Measurements from ENCODE around the gene NBPF9. TPM values are rescaled to one million over a fixed set of nuclear protein-coding genes. Genes with fewer than 3 reads are reported as not detected.
"Not testable (repeated sequence)": the region's sequence is repeated elsewhere in the genome, so short reads cannot be mapped to it uniquely, and the experiment has no call there.

The NBPF9 gene
- polyA plus RNA-seq, 1 donor = 26.7 TPM

DNA sequence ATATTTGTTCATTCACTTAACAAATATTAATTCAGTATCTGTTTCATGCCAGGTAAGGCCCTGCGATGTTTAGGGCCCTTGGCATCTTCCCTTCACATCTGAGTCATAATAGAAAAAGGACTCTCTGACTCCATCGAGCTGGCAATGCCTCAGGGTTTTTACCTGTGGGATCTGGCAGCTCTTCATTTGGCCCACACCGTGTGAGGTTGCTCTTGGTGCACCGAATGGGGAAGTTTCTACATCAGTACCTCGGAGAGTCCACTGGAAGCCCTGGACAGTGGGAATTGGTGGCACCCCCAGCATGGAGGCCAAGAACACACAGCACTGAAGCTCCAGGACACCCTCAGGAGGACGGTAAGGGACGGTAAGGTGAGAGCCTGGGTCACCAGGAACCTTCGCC is 5.1 kb downstream of the NBPF9 start:
- H3K27me3 ChIP-seq (ENCODE audit: control insufficient read depth, insufficient read depth, low read length); H3K4me1 ChIP-seq (ENCODE audit: control insufficient read depth, insufficient read depth, low read length); H3K27ac ChIP-seq (ENCODE audit: low read length); DNase-seq; H3K9me3 ChIP-seq (ENCODE audit: control insufficient read depth, low read depth, low read length); H3K36me3 ChIP-seq (ENCODE audit: control insufficient read depth, insufficient read depth, low read length); H3K4me3 ChIP-seq (ENCODE audit: low read length): not testable (repeated sequence)
- no CpG with 5 or more reads among the region's 8 CpGs for WGBS (ENCODE audit: insufficient coverage, low lambda C conversion rate)

GRCh38 chr1:149093155-149093554 is 10.2 kb downstream of the NBPF9 start:
- H3K27ac ChIP-seq (ENCODE audit: low read length); H3K36me3 ChIP-seq (ENCODE audit: control insufficient read depth, insufficient read depth, low read length); H3K27me3 ChIP-seq (ENCODE audit: control insufficient read depth, insufficient read depth, low read length); DNase-seq; H3K9me3 ChIP-seq (ENCODE audit: control insufficient read depth, low read depth, low read length); H3K4me1 ChIP-seq (ENCODE audit: control insufficient read depth, insufficient read depth, low read length); H3K4me3 ChIP-seq (ENCODE audit: low read length): not testable (repeated sequence)
- WGBS (ENCODE audit: insufficient coverage, low lambda C conversion rate) = no CpG with 5 or more reads among the region's 6 CpGs

DNA sequence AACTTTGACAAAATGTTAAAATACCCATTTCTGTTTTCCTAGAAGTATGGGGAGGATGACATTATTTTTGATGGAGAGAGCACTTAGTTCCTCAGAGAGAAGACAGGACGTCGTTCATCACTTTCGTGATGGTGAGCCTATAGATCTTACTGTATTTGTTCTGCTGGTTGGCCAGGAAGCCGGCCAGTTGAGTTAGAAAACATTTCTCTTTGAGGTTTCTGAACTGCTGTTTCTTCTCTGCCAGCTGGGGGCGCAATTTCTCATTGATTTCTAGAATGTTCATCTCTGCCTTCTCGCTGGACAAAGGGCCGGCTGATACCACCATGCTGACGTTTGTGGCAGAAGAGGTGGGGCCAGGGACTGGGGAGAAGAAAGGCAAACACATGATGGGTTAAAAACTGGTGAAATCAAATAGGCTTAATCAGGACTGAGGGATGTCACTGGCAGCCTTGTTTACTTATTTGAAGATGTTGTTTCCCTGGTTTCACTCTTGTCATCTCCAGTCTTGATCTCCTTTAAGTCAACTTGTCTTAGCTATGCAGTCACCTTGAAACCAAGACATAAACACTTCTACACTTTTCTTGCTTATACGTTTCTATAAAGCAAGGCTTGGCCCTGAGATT is 27.7 kb downstream of the NBPF9 start:
- H3K4me1 ChIP-seq (ENCODE audit: control insufficient read depth, insufficient read depth, low read length); H3K36me3 ChIP-seq (ENCODE audit: control insufficient read depth, insufficient read depth, low read length); H3K9me3 ChIP-seq (ENCODE audit: control insufficient read depth, low read depth, low read length); H3K4me3 ChIP-seq (ENCODE audit: low read length); H3K27ac ChIP-seq (ENCODE audit: low read length); H3K27me3 ChIP-seq (ENCODE audit: control insufficient read depth, insufficient read depth, low read length); DNase-seq: not testable (repeated sequence)
- no CpG with 5 or more reads among the region's 9 CpGs for WGBS (ENCODE audit: insufficient coverage, low lambda C conversion rate)

DNA sequence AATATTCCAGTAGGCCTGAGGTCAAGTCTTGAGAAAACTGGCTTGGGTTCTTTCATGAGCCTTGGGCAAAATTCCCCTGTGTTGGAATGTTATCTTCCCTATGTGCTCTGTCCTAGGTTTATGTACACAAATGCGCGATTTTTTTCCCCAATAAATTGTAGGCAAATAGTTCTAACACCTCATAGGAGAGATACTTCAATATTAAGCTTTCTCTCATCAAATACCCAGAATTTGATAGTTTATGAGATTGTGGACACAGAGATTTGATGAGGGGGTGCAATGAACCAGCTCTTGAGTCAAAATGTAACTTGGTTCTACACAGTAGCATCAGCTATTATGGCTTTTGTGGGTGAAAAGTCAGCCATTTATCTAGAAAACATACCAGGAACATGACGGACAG is 38.7 kb downstream of the NBPF9 start:
- not testable (repeated sequence) for H3K27me3 ChIP-seq (ENCODE audit: control insufficient read depth, insufficient read depth, low read length); H3K9me3 ChIP-seq (ENCODE audit: control insufficient read depth, low read depth, low read length)

GRCh38 chr1:149043056-149043455 is 60.3 kb downstream of the NBPF9 start:
- no CpG with 5 or more reads among the region's 4 CpGs for WGBS (ENCODE audit: insufficient coverage, low lambda C conversion rate)
- not testable (repeated sequence) for H3K4me1 ChIP-seq (ENCODE audit: control insufficient read depth, insufficient read depth, low read length); H3K4me3 ChIP-seq (ENCODE audit: low read length); DNase-seq; H3K9me3 ChIP-seq (ENCODE audit: control insufficient read depth, low read depth, low read length); H3K36me3 ChIP-seq (ENCODE audit: control insufficient read depth, insufficient read depth, low read length); H3K27me3 ChIP-seq (ENCODE audit: control insufficient read depth, insufficient read depth, low read length); H3K27ac ChIP-seq (ENCODE audit: low read length)

More for the DNA sequence above, 38.7 kb downstream of the NBPF9 start:
- not testable (repeated sequence) for H3K27ac ChIP-seq (ENCODE audit: low read length); H3K36me3 ChIP-seq (ENCODE audit: control insufficient read depth, insufficient read depth, low read length); H3K4me1 ChIP-seq (ENCODE audit: control insufficient read depth, insufficient read depth, low read length); DNase-seq; H3K4me3 ChIP-seq (ENCODE audit: low read length)
- WGBS (ENCODE audit: insufficient coverage, low lambda C conversion rate) = no CpG with 5 or more reads among the region's 3 CpGs

DNA sequence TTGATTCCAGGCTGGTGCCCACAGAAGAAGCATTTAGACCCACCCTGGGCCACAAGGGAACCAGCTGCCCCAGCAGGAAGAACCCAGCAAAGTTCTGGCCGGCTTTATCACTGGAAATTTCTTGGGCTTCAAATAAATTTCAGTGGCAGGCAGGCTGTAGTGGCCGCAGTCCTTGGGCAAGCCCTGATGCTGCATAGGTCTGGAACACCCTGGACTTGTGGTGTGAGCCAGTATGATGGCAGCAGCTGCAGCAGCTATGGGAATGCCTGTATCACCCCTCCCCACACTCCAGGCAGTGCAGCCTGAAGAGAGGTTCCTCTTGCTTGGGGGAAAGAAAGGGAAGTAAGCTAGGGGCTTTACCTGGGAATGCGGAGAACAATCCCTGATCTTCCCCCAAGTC is 69.4 kb downstream of the NBPF9 start:
- not testable (repeated sequence) for H3K9me3 ChIP-seq (ENCODE audit: control insufficient read depth, low read depth, low read length); H3K27me3 ChIP-seq (ENCODE audit: control insufficient read depth, insufficient read depth, low read length); H3K4me1 ChIP-seq (ENCODE audit: control insufficient read depth, insufficient read depth, low read length); H3K4me3 ChIP-seq (ENCODE audit: low read length); H3K27ac ChIP-seq (ENCODE audit: low read length); H3K36me3 ChIP-seq (ENCODE audit: control insufficient read depth, insufficient read depth, low read length); DNase-seq
- WGBS (ENCODE audit: insufficient coverage, low lambda C conversion rate) = no CpG with 5 or more reads among the region's 3 CpGs

DNA sequence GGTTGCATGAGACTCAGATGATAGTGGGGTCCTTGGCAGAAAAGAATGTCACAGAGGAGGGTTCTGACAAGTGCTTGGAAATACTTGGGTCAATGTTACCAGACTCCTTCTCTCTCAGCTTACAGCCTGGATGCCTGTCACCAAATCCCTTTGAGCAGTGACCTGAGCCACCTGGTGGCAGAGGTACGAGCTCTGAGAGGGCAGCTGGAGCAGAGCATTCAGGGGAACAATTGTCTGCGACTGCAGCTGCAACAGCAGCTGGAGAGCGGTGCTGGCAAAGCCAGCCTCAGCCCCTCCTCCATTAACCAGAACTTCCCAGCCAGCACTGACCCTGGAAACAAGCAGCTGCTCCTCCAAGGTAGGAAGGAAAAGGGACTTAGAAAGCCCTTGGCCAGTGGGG is 79.0 kb downstream of the NBPF9 start:
- no CpG with 5 or more reads among the region's 3 CpGs for WGBS (ENCODE audit: insufficient coverage, low lambda C conversion rate)
- H3K9me3 ChIP-seq (ENCODE audit: control insufficient read depth, low read depth, low read length); H3K27ac ChIP-seq (ENCODE audit: low read length): not testable (repeated sequence)

DNA sequence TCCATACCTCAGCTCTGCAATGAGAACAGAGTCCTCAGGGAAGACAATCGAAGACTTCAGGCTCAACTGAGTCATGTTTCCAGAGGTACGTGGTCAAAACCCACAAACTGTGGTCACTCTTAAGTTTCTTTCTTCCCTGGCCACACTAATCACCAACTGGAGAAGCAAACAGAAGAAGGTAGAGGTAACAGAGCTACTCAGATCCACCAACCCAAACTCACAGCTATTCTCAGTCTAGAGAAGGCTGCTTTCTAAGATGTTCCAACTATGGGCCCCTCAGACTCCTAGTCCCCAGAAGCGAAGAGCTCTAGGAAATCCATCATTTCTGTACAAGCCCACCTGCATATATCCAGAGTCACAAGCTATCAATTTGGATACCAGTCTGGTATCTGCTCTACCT is 84.8 kb downstream of the NBPF9 start:
- H3K27me3 ChIP-seq (ENCODE audit: control insufficient read depth, insufficient read depth, low read length); H3K4me1 ChIP-seq (ENCODE audit: control insufficient read depth, insufficient read depth, low read length); DNase-seq; H3K27ac ChIP-seq (ENCODE audit: low read length); H3K9me3 ChIP-seq (ENCODE audit: control insufficient read depth, low read depth, low read length); H3K36me3 ChIP-seq (ENCODE audit: control insufficient read depth, insufficient read depth, low read length); H3K4me3 ChIP-seq (ENCODE audit: low read length): not testable (repeated sequence)
- WGBS (ENCODE audit: insufficient coverage, low lambda C conversion rate) = no CpG with 5 or more reads among the region's 3 CpGs

More for the DNA sequence above, 79.0 kb downstream of the NBPF9 start:
- not testable (repeated sequence) for H3K27me3 ChIP-seq (ENCODE audit: control insufficient read depth, insufficient read depth, low read length); H3K4me1 ChIP-seq (ENCODE audit: control insufficient read depth, insufficient read depth, low read length); H3K36me3 ChIP-seq (ENCODE audit: control insufficient read depth, insufficient read depth, low read length); DNase-seq; H3K4me3 ChIP-seq (ENCODE audit: low read length)

DNA sequence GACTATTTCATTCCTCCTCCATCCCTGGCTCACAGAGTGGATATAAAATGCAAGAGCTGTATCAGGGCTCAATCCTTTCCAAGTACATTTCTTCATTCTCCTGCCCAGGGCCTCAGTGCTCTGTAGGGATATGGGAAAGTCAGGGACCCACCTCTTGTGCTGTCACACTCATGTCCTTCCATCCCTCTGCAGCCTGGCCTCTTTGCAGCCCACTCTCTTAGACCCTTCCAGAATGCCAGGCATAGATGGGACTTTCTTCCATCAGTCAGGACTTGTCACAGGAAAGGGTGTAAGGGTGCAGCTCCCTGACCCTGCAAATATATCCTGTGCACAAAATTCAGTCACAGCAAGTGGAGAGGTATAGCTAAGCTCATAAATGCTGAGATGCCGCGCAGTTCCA is 86.7 kb downstream of the NBPF9 start:
- H3K4me1 ChIP-seq (ENCODE audit: control insufficient read depth, insufficient read depth, low read length); H3K9me3 ChIP-seq (ENCODE audit: control insufficient read depth, low read depth, low read length); H3K36me3 ChIP-seq (ENCODE audit: control insufficient read depth, insufficient read depth, low read length); DNase-seq; H3K27me3 ChIP-seq (ENCODE audit: control insufficient read depth, insufficient read depth, low read length); H3K4me3 ChIP-seq (ENCODE audit: low read length); H3K27ac ChIP-seq (ENCODE audit: low read length): not testable (repeated sequence)
- WGBS (ENCODE audit: insufficient coverage, low lambda C conversion rate) = no CpG with 5 or more reads among the region's 2 CpGs

DNA sequence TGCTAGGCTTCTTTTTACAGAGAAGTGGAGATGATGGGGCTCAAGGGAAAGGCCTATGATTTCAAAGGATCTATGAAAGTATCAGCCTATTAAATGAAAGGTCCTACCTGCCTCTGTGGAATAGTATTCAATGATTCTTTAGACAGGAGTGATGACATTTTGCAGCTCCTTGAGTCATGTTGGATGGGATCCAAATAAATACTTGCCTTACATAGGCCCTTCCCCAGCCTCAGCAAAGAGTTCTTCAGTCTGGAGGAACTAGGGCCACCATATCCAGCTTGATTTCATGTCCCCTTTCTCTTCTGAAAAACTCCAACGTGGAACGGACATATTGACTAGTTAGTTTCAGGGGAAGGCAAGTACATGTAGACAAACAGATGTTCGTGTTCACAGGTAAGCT is 87.8 kb downstream of the NBPF9 start:
- H3K27ac ChIP-seq (ENCODE audit: low read length); H3K27me3 ChIP-seq (ENCODE audit: control insufficient read depth, insufficient read depth, low read length); H3K4me3 ChIP-seq (ENCODE audit: low read length); H3K9me3 ChIP-seq (ENCODE audit: control insufficient read depth, low read depth, low read length); DNase-seq; H3K36me3 ChIP-seq (ENCODE audit: control insufficient read depth, insufficient read depth, low read length); H3K4me1 ChIP-seq (ENCODE audit: control insufficient read depth, insufficient read depth, low read length): not testable (repeated sequence)
- WGBS (ENCODE audit: insufficient coverage, low lambda C conversion rate) = no CpG with 5 or more reads among the region's 3 CpGs

DNA sequence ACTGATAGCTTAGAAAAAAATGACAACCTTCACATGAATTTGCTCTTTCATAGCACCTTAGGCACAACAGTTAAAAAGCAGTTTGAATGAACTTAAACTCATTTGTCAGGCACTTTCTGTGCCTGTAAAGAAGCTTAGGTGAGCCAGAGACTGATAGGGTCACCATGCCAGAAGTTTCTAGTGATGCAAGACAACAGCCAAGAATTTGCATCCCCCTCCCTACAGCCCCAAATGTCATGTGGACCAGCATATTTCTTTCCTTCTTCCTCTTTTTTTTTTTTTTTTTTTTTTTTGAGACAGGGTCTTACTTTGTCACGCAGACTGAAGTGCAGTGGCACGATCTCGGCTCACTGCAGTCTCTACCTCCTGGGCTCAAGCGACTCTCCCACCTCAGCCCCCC is 89.8 kb downstream of the NBPF9 start:
- H3K9me3 ChIP-seq (ENCODE audit: control insufficient read depth, low read depth, low read length); H3K36me3 ChIP-seq (ENCODE audit: control insufficient read depth, insufficient read depth, low read length); H3K4me3 ChIP-seq (ENCODE audit: low read length); H3K27me3 ChIP-seq (ENCODE audit: control insufficient read depth, insufficient read depth, low read length); DNase-seq; H3K27ac ChIP-seq (ENCODE audit: low read length); H3K4me1 ChIP-seq (ENCODE audit: control insufficient read depth, insufficient read depth, low read length): not testable (repeated sequence)
- no CpG with 5 or more reads among the region's 4 CpGs for WGBS (ENCODE audit: insufficient coverage, low lambda C conversion rate)
